H9 (cell line): ENCODE data around the gene ABCA1. TPM values are rescaled to one million over a fixed set of nuclear protein-coding genes. Genes with fewer than 3 reads are reported as not detected.

ENCODE experiments used
- DNase-seq: peaks from one replicate; pipeline ENCODE4 v3.0.0-alpha.2; 2017
- H2AFZ ChIP-seq: one replicate; pipeline ENCODE4 v1.6.1; 2013; ENCODE audit warnings: mild to moderate bottlenecking, low read length, control low read depth, moderate library complexity
- H2AK5ac ChIP-seq: 2 replicates; pipeline ENCODE4 v1.6.1; 2013; ENCODE audit warnings: low read length, control low read depth, mixed read lengths; ENCODE audit not compliant: insufficient read length
- H2BK120ac ChIP-seq: one replicate; pipeline ENCODE4 v1.6.1; 2013; ENCODE audit warnings: low read depth, mild to moderate bottlenecking, low read length, control low read depth, inconsistent platforms; ENCODE audit not compliant: poor library complexity, severe bottlenecking
- H2BK12ac ChIP-seq: 2 replicates; pipeline ENCODE4 v1.6.1; 2013; ENCODE audit warnings: low read length, control low read depth, mixed read lengths, low read depth; ENCODE audit not compliant: insufficient read length
- H2BK15ac ChIP-seq: 2 replicates; pipeline ENCODE4 v1.6.1; 2013; ENCODE audit warnings: low read depth, low read length, control low read depth
- H2BK20ac ChIP-seq: one replicate; pipeline ENCODE4 v1.6.1; 2013; ENCODE audit warnings: low read depth, mild to moderate bottlenecking, low read length, control low read depth, inconsistent platforms; ENCODE audit not compliant: poor library complexity, severe bottlenecking
- H2BK5ac ChIP-seq: 2 replicates; pipeline ENCODE4 v1.6.1; 2013; ENCODE audit warnings: low read length, control low read depth, mixed read lengths; ENCODE audit not compliant: insufficient read length
- H3K14ac ChIP-seq: 2 replicates; pipeline ENCODE4 v1.6.1; 2013; ENCODE audit warnings: low read length, control low read depth; ENCODE audit not compliant: insufficient read depth
- H3K18ac ChIP-seq: 2 replicates; pipeline ENCODE4 v1.6.1; 2013; ENCODE audit warnings: low read depth, mild to moderate bottlenecking, mixed read lengths, low read length, control low read depth; ENCODE audit not compliant: insufficient read length
- H3K23ac ChIP-seq: 2 replicates; pipeline ENCODE4 v1.6.1; 2013; ENCODE audit warnings: low read length, control low read depth, mixed read lengths, low read depth; ENCODE audit not compliant: insufficient read length
- H3K23me2 ChIP-seq: 2 replicates; pipeline ENCODE4 v1.6.1; 2013; ENCODE audit warnings: low read depth, mild to moderate bottlenecking, mixed read lengths, low read length, control low read depth; ENCODE audit not compliant: insufficient read length, poor library complexity, severe bottlenecking
- H3K27ac ChIP-seq: 2 replicates; pipeline ENCODE4 v1.5.1; 2013; ENCODE audit warnings: low read length, control low read depth, mixed read lengths, low read depth; ENCODE audit not compliant: insufficient read length
- H3K27me3 ChIP-seq: 2 replicates; pipeline ENCODE4 v1.6.1; 2013; ENCODE audit warnings: low read length, control low read depth, inconsistent platforms; ENCODE audit not compliant: insufficient read depth
- H3K4ac ChIP-seq: 2 replicates; pipeline ENCODE4 v1.6.1; 2013; ENCODE audit warnings: low read depth, mild to moderate bottlenecking, control low read depth, inconsistent platforms, low read length, moderate library complexity
- H3K4me1 ChIP-seq: 2 replicates; pipeline ENCODE4 v1.6.1; 2013; ENCODE audit warnings: low read length, control low read depth, inconsistent platforms; ENCODE audit not compliant: insufficient read depth
- H3K4me2 ChIP-seq: 2 replicates; pipeline ENCODE4 v1.6.1; 2013; ENCODE audit warnings: low read length, control low read depth, mixed read lengths; ENCODE audit not compliant: insufficient read length, insufficient read depth
- H3K56ac ChIP-seq: 2 replicates; pipeline ENCODE4 v1.6.1; 2013; ENCODE audit warnings: low read depth, mild to moderate bottlenecking, mixed read lengths, low read length, control low read depth; ENCODE audit not compliant: insufficient read length
- H3K79me1 ChIP-seq: 2 replicates; pipeline ENCODE4 v1.6.1; 2013; ENCODE audit warnings: low read depth, mild to moderate bottlenecking, moderate library complexity, low read length, control low read depth, inconsistent platforms; ENCODE audit not compliant: insufficient read depth, poor library complexity, severe bottlenecking
- H3K79me2 ChIP-seq: 2 replicates; pipeline ENCODE4 v1.6.1; 2013; ENCODE audit warnings: low read length, control low read depth, inconsistent platforms; ENCODE audit not compliant: insufficient read depth
- H3K9ac ChIP-seq: 2 replicates; pipeline ENCODE4 v1.6.1; 2013; ENCODE audit warnings: low read length, control low read depth, mixed read lengths; ENCODE audit not compliant: insufficient read length; ENCODE audit errors: extremely low read depth
- H3K9me3 ChIP-seq: one replicate; pipeline ENCODE4 v1.6.1; 2013; ENCODE audit warnings: low read depth, low read length, inconsistent platforms; ENCODE audit not compliant: control insufficient read depth
- H3T11ph ChIP-seq: one replicate; pipeline ENCODE4 v1.6.1; 2013; ENCODE audit warnings: mild to moderate bottlenecking, low read length, control low read depth, inconsistent platforms
- H4K20me1 ChIP-seq: one replicate; pipeline ENCODE4 v1.6.1; 2013; ENCODE audit not compliant: control insufficient read depth, insufficient read length, insufficient read depth
- H4K5ac ChIP-seq: 2 replicates; pipeline ENCODE4 v1.6.1; 2013; ENCODE audit warnings: low read depth, mild to moderate bottlenecking, mixed read lengths, low read length, control low read depth; ENCODE audit not compliant: insufficient read length
- H4K8ac ChIP-seq: replicated peaks from 2 replicates; pipeline ENCODE4 v1.6.1; 2013; ENCODE audit warnings: low read length, control low read depth, mixed read lengths, low read depth; ENCODE audit not compliant: insufficient read length
- H4K91ac ChIP-seq: 2 replicates; pipeline ENCODE4 v1.6.1; 2013; ENCODE audit warnings: low read depth, mild to moderate bottlenecking, moderate library complexity, mixed read lengths, low read length, control low read depth; ENCODE audit not compliant: insufficient read length
- H3K27ac Mint-ChIP-seq, 3 experiments: 2 replicates in 2 of 3; 3 replicates in 1 of 3; pipeline ENCODE4 v1.8.0; 2020 to 2021; ENCODE audit warnings: mixed read lengths in 3 of 3, mild to moderate bottlenecking in 1 of 3, moderate library complexity in 1 of 3
- H3K27me3 Mint-ChIP-seq: 2 replicates; pipeline ENCODE4 v1.8.0; 2021; ENCODE audit warnings: low read depth, mild to moderate bottlenecking, moderate library complexity, mixed read lengths
- H3K36me3 Mint-ChIP-seq, 3 experiments: 2 replicates in 2 of 3; 3 replicates in 1 of 3; pipeline ENCODE4 v1.8.0; 2020 to 2021; ENCODE audit warnings: low read depth in 3 of 3, mixed read lengths in 3 of 3; ENCODE audit not compliant: insufficient read depth in 1 of 3
- H3K4me1 Mint-ChIP-seq, 2 experiments: 2 replicates each; pipeline ENCODE4 v1.8.0; 2020; ENCODE audit warnings: mixed read lengths in 2 of 2
- H3K4me3 Mint-ChIP-seq, 2 experiments: 2 replicates in 1 of 2; 3 replicates in 1 of 2; pipeline ENCODE4 v1.8.0; 2020 to 2021; ENCODE audit warnings: mild to moderate bottlenecking in 2 of 2, mixed read lengths in 2 of 2, moderate library complexity in 1 of 2
- H3K9me3 Mint-ChIP-seq, 2 experiments: 2 replicates in 1 of 2; 3 replicates in 1 of 2; pipeline ENCODE4 v1.8.0; 2020; ENCODE audit warnings: mild to moderate bottlenecking in 2 of 2, mixed read lengths in 2 of 2, moderate library complexity in 1 of 2
- WGBS: extraction: QIAGEN DNeasy Blood & Tissue Kit; methylation state at CpG from one replicate; pipeline ENCODE4 v1.1.7; 2013; ENCODE audit warnings: missing lambda C conversion rate, low lambda C conversion rate, mixed read lengths; ENCODE audit not compliant: insufficient read length; ENCODE audit errors: extremely low coverage; 5-methylcytosine and 5-hydroxymethylcytosine counted together
- total RNA-seq: library from RNA; stranded (reverse); gene quantifications from 2 replicates; pipeline ENCODE4 v1.2.1, GENCODE V29; 2021
- TF ChIP-seq, protein P1 (sequence below): fragments of 200-600 bp; sonication (generic); conservative IDR thresholded peaks from 3 replicates; pipeline ENCODE4 v1.8.0; 2021; ENCODE audit warnings: antibody characterized with exemption, mild to moderate bottlenecking

ABCA1 gene
- total RNA-seq, 1 experiment from 2014 or later = 16.6 TPM

DNA sequence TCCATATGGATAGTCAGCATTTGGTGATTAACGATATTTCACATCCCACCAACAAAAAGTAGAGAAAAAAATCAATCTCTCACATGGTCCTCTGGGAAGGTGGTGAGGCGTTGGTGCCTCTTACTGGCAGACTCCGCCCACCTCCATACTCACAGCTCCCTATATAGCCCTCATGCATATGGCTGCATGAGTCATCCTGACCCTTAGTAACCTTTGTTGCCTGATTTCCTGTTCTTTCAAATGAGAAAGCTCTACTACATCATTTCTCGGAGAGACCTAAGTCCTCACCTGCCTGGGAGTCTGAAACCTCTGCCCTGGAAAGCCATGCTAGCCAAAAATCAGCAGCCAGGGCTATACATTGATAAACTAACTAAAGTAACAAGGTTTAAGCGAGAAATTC, 33.3 kb upstream of the ABCA1 start:
- Histone ChIP-seq H3K79me1 (no peaks in the 10 kb centered on the region), H4K91ac (no peak overlapping the region), H4K20me1 (no peaks in the 10 kb centered on the region), H3K23me2 (no peaks in the 10 kb centered on the region), H2AFZ (no peak overlapping the region), H3K23ac (no peak overlapping the region), H3K4ac (no peak overlapping the region), H2BK12ac (no peak overlapping the region), H3K14ac (no peak overlapping the region), H3K4me2 (no peak overlapping the region), H3K18ac (no peak overlapping the region), H4K8ac (no peak overlapping the region), H3T11ph (no peak overlapping the region), H2BK15ac (no peak overlapping the region), H3K56ac (no peak overlapping the region), H2BK120ac (no peak overlapping the region), H3K27me3 (no peaks in the 10 kb centered on the region), H2AK5ac (no peak overlapping the region), H2BK20ac (peak overlapping the region; percentile 76), H3K9me3 (no peaks in the 10 kb centered on the region), H2BK5ac (no peak overlapping the region), H3K79me2 (no peaks in the 10 kb centered on the region), H3K4me1 (no peaks in the 10 kb centered on the region; the same call in 1 of the 2 replicates), H4K5ac (no peak overlapping the region), H3K9ac (no peak overlapping the region), H3K27ac (no peak overlapping the region)
- no CpG with 5 or more reads among the region's 5 CpGs for whole genome bisulfite sequencing
- peak overlapping the region; percentile 92 to 99 (median 95) for H3K27ac Mint-ChIP-seq
- no peaks in the 10 kb centered on the region for H3K27me3 Mint-ChIP-seq
- DNase-seq = peak; percentile 87
- no peaks in the 10 kb centered on the region for H3K36me3 Mint-ChIP-seq
- H3K4me3 Mint-ChIP-seq = peak overlapping the region; percentile 39 to 41; a peak in 3 of 5 replicates
- peaks cover 30 to 35% of the 10 kb centered on the region in 2 experiments for H3K4me1 Mint-ChIP-seq
- H3K9me3 Mint-ChIP-seq = peaks cover 0 to 2% of the 10 kb centered on the region in 2 experiments; a peak in 1 of 5 replicates
- TF ChIP-seq, protein P1, sequence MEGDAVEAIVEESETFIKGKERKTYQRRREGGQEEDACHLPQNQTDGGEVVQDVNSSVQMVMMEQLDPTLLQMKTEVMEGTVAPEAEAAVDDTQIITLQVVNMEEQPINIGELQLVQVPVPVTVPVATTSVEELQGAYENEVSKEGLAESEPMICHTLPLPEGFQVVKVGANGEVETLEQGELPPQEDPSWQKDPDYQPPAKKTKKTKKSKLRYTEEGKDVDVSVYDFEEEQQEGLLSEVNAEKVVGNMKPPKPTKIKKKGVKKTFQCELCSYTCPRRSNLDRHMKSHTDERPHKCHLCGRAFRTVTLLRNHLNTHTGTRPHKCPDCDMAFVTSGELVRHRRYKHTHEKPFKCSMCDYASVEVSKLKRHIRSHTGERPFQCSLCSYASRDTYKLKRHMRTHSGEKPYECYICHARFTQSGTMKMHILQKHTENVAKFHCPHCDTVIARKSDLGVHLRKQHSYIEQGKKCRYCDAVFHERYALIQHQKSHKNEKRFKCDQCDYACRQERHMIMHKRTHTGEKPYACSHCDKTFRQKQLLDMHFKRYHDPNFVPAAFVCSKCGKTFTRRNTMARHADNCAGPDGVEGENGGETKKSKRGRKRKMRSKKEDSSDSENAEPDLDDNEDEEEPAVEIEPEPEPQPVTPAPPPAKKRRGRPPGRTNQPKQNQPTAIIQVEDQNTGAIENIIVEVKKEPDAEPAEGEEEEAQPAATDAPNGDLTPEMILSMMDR = no peak
